PC-3 (cell line): ENCODE results near the gene CHRNE. TPM values are rescaled to one million over a fixed set of nuclear protein-coding genes. Genes with fewer than 3 reads are reported as not detected.
"Not testable (repeated sequence)": the region's sequence is repeated elsewhere in the genome, so short reads cannot be mapped to it uniquely, and the experiment has no call there.

Source experiments
- ATAC-seq: fragments of 200-7000 bp; cut with Tn5 transposase; 2 replicates; pipeline ENCODE4 v1.9.1; 2020; ENCODE audit warnings: mild to moderate bottlenecking, moderate library complexity
- BruUV-seq: library from RNA; stranded (reverse); fragments of 400-500 nt; replicated peaks from 2 replicates; lab custom pipeline; 2021; lab: Mats Ljungman, UMichigan
- CTCF ChIA-PET: fragments of 300-600 bp; sonication (Branson Sonifier 250); formaldehyde crosslinking; loops from one replicate; lab custom pipeline; 2022; ENCODE audit warnings: antibody characterized with exemption; lab: Charles Lee
- POLR2A ChIA-PET: fragments of 300-600 bp; sonication (Branson Sonifier 250); formaldehyde crosslinking; loops from one replicate; lab custom pipeline; 2022; ENCODE audit warnings: antibody characterized with exemption; ENCODE audit not compliant: unreplicated experiment; lab: Charles Lee
- DNase-seq: peaks from one replicate; pipeline ENCODE4 v3.0.0-alpha.2; 2015
- H2AFZ ChIP-seq: fragments of 300-600 bp; sonication (generic); 2 replicates; pipeline ENCODE4 v1.6.0; 2016; ENCODE audit warnings: antibody characterized with exemption, low read length
- H3F3A ChIP-seq: fragments of 300-600 bp; sonication (generic); one replicate; pipeline ENCODE4 v1.6.0; 2017; ENCODE audit warnings: antibody characterized with exemption, low read length, control low read depth, mild to moderate bottlenecking; ENCODE audit not compliant: unreplicated experiment
- H3K27ac ChIP-seq: fragments of 300-600 bp; sonication (generic); 2 replicates; pipeline ENCODE4 v1.5.1; 2016; ENCODE audit warnings: mild to moderate bottlenecking, low read length
- H3K27me3 ChIP-seq: fragments of 300-600 bp; sonication (generic); 2 replicates; pipeline ENCODE4 v1.6.1; 2016; ENCODE audit warnings: low read length, mixed read lengths
- H3K36me3 ChIP-seq: fragments of 300-600 bp; sonication (generic); 2 replicates; pipeline ENCODE4 v1.6.1; 2016; ENCODE audit warnings: low read depth, mixed run types, low read length, mixed read lengths
- H3K4me1 ChIP-seq: fragments of 300-600 bp; sonication (generic); 2 replicates; pipeline ENCODE4 v1.5.1; 2016; ENCODE audit warnings: low read length; ENCODE audit not compliant: insufficient read depth
- H3K4me2 ChIP-seq: fragments of 300-600 bp; sonication (generic); 2 replicates; pipeline ENCODE4 v1.6.0; 2016; ENCODE audit warnings: low read length
- H3K4me3 ChIP-seq: fragments of 300-600 bp; sonication (generic); 2 replicates; pipeline ENCODE4 v1.5.1; 2016; ENCODE audit warnings: mild to moderate bottlenecking, low read length, mixed read lengths
- H3K79me2 ChIP-seq: fragments of 300-600 bp; sonication (generic); 2 replicates; pipeline ENCODE4 v1.6.1; 2017; ENCODE audit warnings: low read length, mixed read lengths
- H3K9ac ChIP-seq: fragments of 300-600 bp; sonication (generic); 2 replicates; pipeline ENCODE4 v1.6.0; 2016; ENCODE audit warnings: mild to moderate bottlenecking, low read length
- H3K9me2 ChIP-seq: fragments of 300-600 bp; sonication (generic); replicated peaks from 2 replicates; pipeline ENCODE4 v1.6.1; 2016; ENCODE audit warnings: mixed run types, low read length, mixed read lengths
- H3K9me3 ChIP-seq: fragments of 300-600 bp; sonication (generic); 2 replicates; pipeline ENCODE4 v1.6.1; 2016; ENCODE audit warnings: low read length, mixed read lengths
- H4K20me1 ChIP-seq: fragments of 300-600 bp; sonication (generic); 2 replicates; pipeline ENCODE4 v1.6.1; 2016; ENCODE audit warnings: low read length, mixed read lengths
- EZH2 ChIP-seq: fragments of 300-600 bp; sonication (generic); IDR thresholded peaks from one replicate; pipeline ENCODE4 v1.6.1; 2017; ENCODE audit warnings: antibody characterized with exemption, mild to moderate bottlenecking, low read length; ENCODE audit not compliant: unreplicated experiment
- EZH2phosphoT487 ChIP-seq: fragments of 300-600 bp; sonication (generic); IDR thresholded peaks from 2 replicates; pipeline ENCODE4 v1.6.1; 2018; ENCODE audit warnings: mild to moderate bottlenecking, antibody characterized with exemption, low read length, borderline replicate concordance
- intact Hi-C: fragments of 100-400 bp; cut with micrococcal nuclease; formaldehyde crosslinking; loops from 2 replicates; pipeline ENCODE4 v1.9.0; 2023
- total RNA-seq: library from RNA; depleted of rRNA; stranded (reverse); fragments of >200 nt; gene quantifications from 2 replicates; pipeline ENCODE4 v1.2.3, GENCODE V29; 2014
- TF ChIP-seq, protein P1 (sequence below): fragments of 300-600 bp; sonication (generic); conservative IDR thresholded peaks from 2 replicates; pipeline ENCODE4 v1.5.1; 2017; ENCODE audit warnings: antibody characterized with exemption, low read depth, mild to moderate bottlenecking, low read length

CHRNE gene
- total RNA-seq, 1 experiment from 2014 or later: 0.11 TPM

DNA sequence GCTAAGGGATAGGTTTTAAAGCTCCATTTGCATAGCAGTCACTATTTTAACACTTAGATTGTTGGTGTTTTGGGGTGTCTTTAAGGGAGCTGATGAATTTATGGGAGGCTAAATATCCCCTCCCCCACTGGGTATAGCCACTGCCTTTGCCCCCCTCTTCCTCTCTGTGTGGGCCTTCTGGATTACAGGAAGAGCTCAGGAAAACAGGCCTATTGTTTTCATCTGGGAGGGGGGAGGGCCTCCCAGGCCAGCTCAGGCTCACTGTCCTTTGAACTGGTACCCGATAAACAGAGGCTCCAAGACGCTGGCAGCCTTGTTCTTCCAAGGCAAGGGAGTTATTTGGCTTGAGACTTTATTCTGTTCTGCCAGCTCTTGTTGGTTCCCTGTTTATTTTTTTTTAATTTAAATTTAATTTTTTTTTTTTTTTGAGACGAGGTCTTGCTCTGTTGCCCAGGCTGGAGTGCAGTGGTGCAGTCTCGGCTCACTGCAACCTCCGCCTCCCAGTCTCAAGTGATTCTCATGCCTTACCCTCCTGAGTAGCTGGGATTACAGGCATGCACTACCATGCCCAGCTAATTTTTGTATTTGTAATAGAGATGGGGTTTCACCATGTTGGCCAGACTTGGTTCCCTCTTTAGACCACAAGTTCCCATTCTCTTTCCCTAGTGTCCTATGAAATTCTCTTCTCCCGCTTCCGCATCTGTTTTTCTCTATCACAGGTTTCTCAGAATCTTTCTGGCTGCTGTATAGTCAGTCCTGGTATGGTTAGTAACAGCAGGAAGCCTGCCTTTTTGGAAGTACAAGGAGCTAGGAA is 44.6 kb downstream of the CHRNE start:
- H3K9ac ChIP-seq: no peak overlapping the region
- POLR2A ChIA-PET: interaction anchor here (0.5 kb wide), 1 partner anchor 10 kb away, joined by 4 read pairs; no protein-coding TSS in a partner anchor
- no peaks in the 10 kb centered on the region for H3F3A ChIP-seq
- no peaks in the 10 kb centered on the region for H3K9me3 ChIP-seq
- peaks cover 57% of the 10 kb centered on the region for H3K79me2 ChIP-seq
- H3K27me3 ChIP-seq: no peaks in the 10 kb centered on the region
- peaks cover 6% of the 10 kb centered on the region; the same call in 1 of the 2 replicates for H3K36me3 ChIP-seq
- H3K27ac ChIP-seq: peak overlapping the region; percentile 48
- DNase-seq (peak; percentile 21), ATAC-seq (peak; percentile 52; the same call in 1 of the 2 replicates)
- TF ChIP-seq EZH2: no peak
- TF ChIP-seq, protein P1, sequence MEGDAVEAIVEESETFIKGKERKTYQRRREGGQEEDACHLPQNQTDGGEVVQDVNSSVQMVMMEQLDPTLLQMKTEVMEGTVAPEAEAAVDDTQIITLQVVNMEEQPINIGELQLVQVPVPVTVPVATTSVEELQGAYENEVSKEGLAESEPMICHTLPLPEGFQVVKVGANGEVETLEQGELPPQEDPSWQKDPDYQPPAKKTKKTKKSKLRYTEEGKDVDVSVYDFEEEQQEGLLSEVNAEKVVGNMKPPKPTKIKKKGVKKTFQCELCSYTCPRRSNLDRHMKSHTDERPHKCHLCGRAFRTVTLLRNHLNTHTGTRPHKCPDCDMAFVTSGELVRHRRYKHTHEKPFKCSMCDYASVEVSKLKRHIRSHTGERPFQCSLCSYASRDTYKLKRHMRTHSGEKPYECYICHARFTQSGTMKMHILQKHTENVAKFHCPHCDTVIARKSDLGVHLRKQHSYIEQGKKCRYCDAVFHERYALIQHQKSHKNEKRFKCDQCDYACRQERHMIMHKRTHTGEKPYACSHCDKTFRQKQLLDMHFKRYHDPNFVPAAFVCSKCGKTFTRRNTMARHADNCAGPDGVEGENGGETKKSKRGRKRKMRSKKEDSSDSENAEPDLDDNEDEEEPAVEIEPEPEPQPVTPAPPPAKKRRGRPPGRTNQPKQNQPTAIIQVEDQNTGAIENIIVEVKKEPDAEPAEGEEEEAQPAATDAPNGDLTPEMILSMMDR: no peak
- TF ChIP-seq EZH2phosphoT487: no peak
- BruUV-seq: no TSS peak
- CTCF ChIA-PET: no interaction called here
- peaks cover 16% of the 10 kb centered on the region for H3K4me1 ChIP-seq
- no peak overlapping the region for H2AFZ ChIP-seq
- H3K9me2 ChIP-seq: no peaks in the 10 kb centered on the region
- intact Hi-C loops: no loop called here
- H3K4me2 ChIP-seq: peak overlapping the region; percentile 55
- no peak overlapping the region for H3K4me3 ChIP-seq
- H4K20me1 ChIP-seq: no peaks in the 10 kb centered on the region

DNA sequence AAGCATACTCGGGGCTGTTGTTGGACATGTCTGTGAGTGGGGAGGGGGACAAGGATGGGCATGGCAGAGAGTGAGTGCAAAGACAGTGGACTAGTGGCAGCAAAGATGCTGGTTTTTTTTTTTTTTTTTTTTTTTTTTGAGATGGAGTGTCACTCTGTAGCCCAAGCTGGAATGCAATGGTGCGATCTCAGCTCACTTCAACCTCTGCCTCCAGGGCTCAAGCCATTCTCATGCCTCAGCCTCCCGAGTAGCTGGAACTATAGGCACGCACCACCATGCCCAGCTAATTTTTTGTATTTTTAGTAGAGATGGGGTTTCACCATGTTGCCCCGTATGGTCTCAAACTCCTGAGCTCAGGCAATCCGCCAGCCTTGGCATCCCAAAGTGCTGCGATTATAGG is 45.6 kb downstream of the CHRNE start:
- BruUV-seq, H4K20me1 ChIP-seq, POLR2A ChIA-PET, H3K27me3 ChIP-seq, H3K36me3 ChIP-seq, H3K9ac ChIP-seq, ATAC-seq, H3K9me3 ChIP-seq, DNase-seq, H3K4me2 ChIP-seq, H3K4me3 ChIP-seq, H3F3A ChIP-seq, H3K27ac ChIP-seq, H2AFZ ChIP-seq, CTCF ChIA-PET, intact Hi-C loops, H3K9me2 ChIP-seq: not testable (repeated sequence)
- Histone ChIP-seq H3K4me1 (peaks cover 18% of the 10 kb centered on the region), H3K79me2 (peaks cover 61% of the 10 kb centered on the region)

DNA sequence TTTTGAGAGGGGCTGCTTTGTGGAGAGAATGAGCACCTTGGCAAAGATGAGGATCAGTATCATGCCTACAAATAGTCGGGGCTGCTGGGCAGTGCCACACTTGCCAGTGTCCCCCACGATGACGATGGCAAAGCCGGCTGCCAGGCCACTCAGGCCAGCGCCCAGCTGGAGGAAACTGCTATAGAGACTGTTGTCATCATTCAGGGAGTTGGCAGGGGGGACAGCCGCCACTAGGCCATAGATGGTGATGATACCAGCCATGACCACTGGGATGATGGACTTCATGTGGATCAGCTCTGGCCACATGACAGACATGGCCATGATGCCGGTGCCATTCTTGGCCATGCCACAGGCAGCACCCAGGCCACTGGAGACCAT is 46.0 kb downstream of the CHRNE start:
- Histone ChIP-seq H2AFZ (no peak overlapping the region), H4K20me1 (no peaks in the 10 kb centered on the region), H3K27me3 (no peaks in the 10 kb centered on the region), H3K36me3 (peaks cover 6% of the 10 kb centered on the region; the same call in 1 of the 2 replicates), H3K4me2 (no peak overlapping the region), H3K4me1 (peaks cover 22% of the 10 kb centered on the region), H3K79me2 (peaks cover 62% of the 10 kb centered on the region), H3K27ac (no peak overlapping the region), H3K9me2 (no peaks in the 10 kb centered on the region), H3K9me3 (no peaks in the 10 kb centered on the region), H3F3A (peaks cover 5% of the 10 kb centered on the region), H3K4me3 (no peak overlapping the region), H3K9ac (no peak overlapping the region)
- ATAC-seq: no peak
- no TSS peak for BruUV-seq
- intact Hi-C loops: no loop called here
- TF ChIP-seq, protein P1: no peak
- TF ChIP-seq EZH2 (no peak), EZH2phosphoT487 (no peak)
- ChIA-PET POLR2A (no interaction called here), CTCF (no interaction called here)
- DNase-seq: no peak
